Measurements from ENCODE around the gene IQUB. TPM values are rescaled to one million over a fixed set of nuclear protein-coding genes. Genes with fewer than 3 reads are reported as not detected.

Gene IQUB
- total and polyA plus RNA-seq, 2 donors (not counting 1 experiment from before 2014, with no cell fraction given): 0.01 to 0.12 TPM

DNA sequence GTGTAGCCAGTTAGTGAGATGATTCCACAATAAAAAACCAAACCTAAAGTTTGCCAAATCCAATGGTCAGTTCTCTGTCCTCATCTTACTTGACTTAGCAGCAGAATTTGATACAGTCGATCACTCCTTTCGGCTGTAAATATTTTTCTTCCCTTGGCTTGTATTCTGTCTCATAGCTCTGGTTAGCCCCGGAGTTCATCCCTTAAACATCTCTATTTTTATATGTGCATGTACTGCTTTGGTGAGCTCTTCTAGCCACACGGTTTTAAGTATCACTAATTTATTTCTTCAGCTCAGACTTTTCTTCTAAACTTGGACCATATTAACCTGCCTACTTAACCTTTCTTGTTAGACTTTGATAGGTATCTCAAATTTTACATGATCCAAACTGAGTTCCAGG is 49.4 kb upstream of the IQUB start:
- Histone ChIP-seq H2AFZ (ENCODE audit: insufficient read depth, low read depth, low read length, poor library complexity, severe bottlenecking) (no peak overlapping the region), H3K4me3 (ENCODE audit: control extremely low read depth in 1 of 5, extremely low read depth in 1 of 5, insufficient read depth in 1 of 5, low read depth in 2 of 5, low read length in 4 of 5) (no peak overlapping the region), H3K4me1 (ENCODE audit: control insufficient read depth in 2 of 2, insufficient read depth in 2 of 2, low read length in 2 of 2) (no peaks in the 10 kb centered on the region), H3K36me3 (replicated peaks in 1 of 2; ENCODE audit: control extremely low read depth in 1 of 2, control insufficient read depth in 1 of 2, extremely low read depth in 1 of 2, insufficient read depth in 2 of 2, low read length in 1 of 2) (no peaks in the 10 kb centered on the region), H3K79me2 (ENCODE audit: control insufficient read depth, insufficient read depth, low read length) (no peaks in the 10 kb centered on the region), H4K20me1 (ENCODE audit: control insufficient read depth, insufficient read depth, low read length, poor library complexity, severe bottlenecking) (no peaks in the 10 kb centered on the region), H3K27ac (ENCODE audit: low read length in 2 of 2) (no peak overlapping the region), H3K4me2 (replicated peaks; ENCODE audit: low read depth, low read length, poor library complexity, severe bottlenecking) (no peak overlapping the region), H3K9me3 (ENCODE audit: control extremely low read depth in 1 of 3, control insufficient read depth in 2 of 3, insufficient read depth in 1 of 3, low read length in 2 of 3) (no peaks in the 10 kb centered on the region), H3K27me3 (replicated peaks in 1 of 4; ENCODE audit: control extremely low read depth in 1 of 4, control insufficient read depth in 3 of 4, insufficient read depth in 4 of 4, low read length in 3 of 4) (peaks cover 0 to 21% (median 6%) of the 10 kb centered on the region in 4 experiments), H3K9ac (ENCODE audit: low read length) (no peak overlapping the region)
- ATAC-seq (ENCODE audit: low read depth) (no peak), DNase-seq (no peak)
- Mint-ChIP-seq H3K27me3 (peaks cover 24% of the 10 kb centered on the region), H3K9me3 (ENCODE audit: insufficient read depth) (no peaks in the 10 kb centered on the region), H3K4me3 (no peak overlapping the region), H3K4me1 (no peaks in the 10 kb centered on the region), H3K27ac (no peak overlapping the region)
- ChIA-PET CTCF (no interaction called here), POLR2A (no interaction called here)
- TF ChIP-seq CTCF (IDR thresholded peaks at IDR 0.05): no peak
- no peak for TF ChIP-seq EZH2 (IDR thresholded peaks at IDR 0.05; ENCODE audit: borderline replicate concordance, insufficient read depth, low read depth, low read length, poor library complexity, severe bottlenecking)
- intact Hi-C loops (cut with micrococcal nuclease): loop anchor here (5.0 kb wide), 1 partner anchor 283 kb away; no protein-coding TSS in a partner anchor
- WGBS (ENCODE audit: insufficient coverage): no CpG with 5 or more reads among the region's 4 CpGs

DNA sequence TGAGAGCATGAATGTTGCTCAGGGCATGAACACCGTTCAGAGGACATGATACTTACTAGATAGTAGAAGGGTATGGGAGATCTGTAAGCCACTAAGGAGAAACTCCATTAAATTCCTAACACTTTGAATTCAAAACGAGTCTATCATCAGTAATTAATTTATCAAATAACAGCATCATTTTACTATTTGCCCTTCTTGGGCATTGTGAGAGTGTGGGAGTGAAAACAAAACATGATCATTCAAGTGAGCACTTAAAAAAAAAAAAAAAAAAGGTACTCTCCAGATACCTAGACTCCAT is 46.7 kb upstream of the IQUB start:
- H3K4me2 ChIP-seq (replicated peaks; ENCODE audit: low read depth, low read length, poor library complexity, severe bottlenecking): no peak overlapping the region

More for the DNA sequence above, 46.7 kb upstream of the IQUB start:
- Histone ChIP-seq H4K20me1 (ENCODE audit: control insufficient read depth, insufficient read depth, low read length, poor library complexity, severe bottlenecking) (no peaks in the 10 kb centered on the region), H3K9me3 (ENCODE audit: control extremely low read depth in 1 of 3, control insufficient read depth in 2 of 3, insufficient read depth in 1 of 3, low read length in 2 of 3) (no peaks in the 10 kb centered on the region), H3K27ac (ENCODE audit: low read length in 2 of 2) (no peak overlapping the region), H3K36me3 (replicated peaks in 1 of 2; ENCODE audit: control extremely low read depth in 1 of 2, control insufficient read depth in 1 of 2, extremely low read depth in 1 of 2, insufficient read depth in 2 of 2, low read length in 1 of 2) (no peaks in the 10 kb centered on the region), H3K79me2 (ENCODE audit: control insufficient read depth, insufficient read depth, low read length) (no peaks in the 10 kb centered on the region), H3K4me3 (ENCODE audit: control extremely low read depth in 1 of 5, extremely low read depth in 1 of 5, insufficient read depth in 1 of 5, low read depth in 2 of 5, low read length in 4 of 5) (no peak overlapping the region), H2AFZ (ENCODE audit: insufficient read depth, low read depth, low read length, poor library complexity, severe bottlenecking) (no peak overlapping the region), H3K4me1 (ENCODE audit: control insufficient read depth in 2 of 2, insufficient read depth in 2 of 2, low read length in 2 of 2) (no peaks in the 10 kb centered on the region), H3K27me3 (replicated peaks in 1 of 4; ENCODE audit: control extremely low read depth in 1 of 4, control insufficient read depth in 3 of 4, insufficient read depth in 4 of 4, low read length in 3 of 4) (peaks cover 0 to 21% (median 6%) of the 10 kb centered on the region in 4 experiments), H3K9ac (ENCODE audit: low read length) (no peak overlapping the region)
- WGBS (ENCODE audit: insufficient coverage): no CpG with 5 or more reads among the region's 2 CpGs
- DNase-seq (no peak), ATAC-seq (ENCODE audit: low read depth) (no peak)
- ChIA-PET CTCF (interaction anchor here (0.6 kb wide), 1 partner anchor 143 kb away, joined by 3 read pairs; no protein-coding TSS in a partner anchor), POLR2A (no interaction called here)
- H3K9me3 Mint-ChIP-seq (ENCODE audit: insufficient read depth): no peaks in the 10 kb centered on the region
- no peak overlapping the region for H3K27ac Mint-ChIP-seq
- no peak overlapping the region for H3K4me3 Mint-ChIP-seq
- peaks cover 29% of the 10 kb centered on the region for H3K27me3 Mint-ChIP-seq
- no peaks in the 10 kb centered on the region for H3K4me1 Mint-ChIP-seq
- intact Hi-C loops (cut with micrococcal nuclease): loop anchor here (5.0 kb wide), 1 partner anchor 286 kb away; no protein-coding TSS in a partner anchor
- TF ChIP-seq EZH2 (IDR thresholded peaks at IDR 0.05; ENCODE audit: borderline replicate concordance, insufficient read depth, low read depth, low read length, poor library complexity, severe bottlenecking): no peak
- TF ChIP-seq CTCF (IDR thresholded peaks at IDR 0.05): peak; percentile 3

Data from B cell (primary cell).